Pericardium fibroblast (primary cell): ENCODE measurements around the gene DPP6. TPM values are rescaled to one million over a fixed set of nuclear protein-coding genes. Genes with fewer than 3 reads are reported as not detected.

Experiments
- total RNA-seq: library from RNA; depleted of rRNA; stranded (reverse); fragments of >200 nt; gene quantifications from 2 replicates; pipeline ENCODE4 v1.2.3, GENCODE V29; 2015

The DPP6 gene
- 0.35 and 0.43 TPM in 2 replicates for total RNA-seq

DNA sequence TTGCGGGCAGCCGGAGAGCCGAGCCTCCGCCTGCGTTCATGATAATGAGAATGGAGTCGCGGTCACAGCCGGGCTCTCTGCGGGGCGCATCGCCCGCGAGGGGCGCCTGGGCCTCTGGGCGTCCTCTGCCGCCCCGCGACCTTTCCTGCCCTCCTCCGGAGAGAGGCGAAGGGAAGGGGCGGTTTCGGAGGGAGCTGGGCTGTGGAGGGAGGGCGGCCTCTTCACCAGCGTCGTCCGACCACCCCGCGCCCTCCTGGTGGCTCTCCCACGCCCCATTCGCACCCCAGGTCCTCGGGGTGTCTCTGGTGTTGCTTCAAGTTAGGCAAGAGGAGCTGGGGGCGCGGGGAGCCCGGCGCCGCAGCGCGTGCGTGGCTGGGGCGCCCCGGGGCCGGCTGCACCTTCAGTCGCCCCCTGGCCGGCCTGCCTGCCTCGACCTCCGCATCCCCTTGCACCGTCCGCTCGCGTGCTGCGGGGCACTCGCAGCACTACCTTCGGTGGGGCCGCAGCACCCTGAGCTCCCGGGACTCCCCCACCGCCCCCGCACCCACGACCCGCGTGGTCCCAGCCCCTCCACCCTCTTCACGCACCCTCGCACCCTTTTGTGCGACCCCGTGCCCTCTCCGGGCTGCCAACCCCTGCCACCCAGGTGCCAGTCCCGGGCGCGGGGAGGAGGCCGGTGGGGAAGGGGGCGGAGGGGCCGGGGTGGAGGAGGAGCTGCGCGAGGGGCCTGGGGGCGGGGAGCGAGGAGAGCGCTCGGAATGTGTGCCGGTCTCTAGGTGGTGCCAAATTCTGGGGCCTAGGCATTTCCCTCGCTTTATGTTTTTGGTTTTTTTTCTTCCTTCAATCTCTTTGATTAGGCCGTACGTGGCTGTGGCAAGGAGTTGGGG lies at the start of gene DPP6:
Gene DPP6, plus strand, starts transcription at position 756 of the 887 bp plus-strand sequence.

